Neutrophil (primary cell): ENCODE results near the gene OTUB2.

ENCODE experiments used
- H3K27ac ChIP-seq: fragments of 200-600 bp; sonication (generic); 2 replicates; pipeline ENCODE4 v1.5.1; 2016; ENCODE audit warnings: mild to moderate bottlenecking, moderate library complexity
- H3K27me3 ChIP-seq: fragments of 200-600 bp; sonication (generic); 2 replicates; pipeline ENCODE4 v1.6.0; 2016; ENCODE audit warnings: mild to moderate bottlenecking
- H3K36me3 ChIP-seq: fragments of 200-600 bp; sonication (generic); 2 replicates; pipeline ENCODE4 v1.5.1; 2017
- H3K4me1 ChIP-seq, 2 experiments: fragments of 200-600 bp in 1 of 2; sonication (generic) in 1 of 2; 1 replicate in 1 of 2; 2 replicates in 1 of 2; pipeline versions ENCODE4 v1.5.1 to v1.6.1; 2013 to 2016; ENCODE audit warnings: low read depth in 1 of 2, low read length in 1 of 2, mild to moderate bottlenecking in 1 of 2, moderate library complexity in 1 of 2; ENCODE audit not compliant: control insufficient read depth in 1 of 2, insufficient read depth in 1 of 2
- H3K4me3 ChIP-seq, 2 experiments: fragments of 200-600 bp in 1 of 2; sonication (generic) in 1 of 2; 1 replicate in 1 of 2; 2 replicates in 1 of 2; pipeline ENCODE4 v1.5.1; 2013 to 2016; ENCODE audit warnings: low read depth in 1 of 2, low read length in 1 of 2, mild to moderate bottlenecking in 1 of 2, moderate library complexity in 1 of 2
- H3K9me3 ChIP-seq: fragments of 200-600 bp; sonication (generic); 2 replicates; pipeline ENCODE4 v1.5.1; 2016
- CTCF ChIP-seq: fragments of 200-600 bp; sonication (generic); IDR thresholded peaks from 2 replicates; pipeline ENCODE4 v1.5.1; 2016; ENCODE audit warnings: antibody characterized with exemption

Gene OTUB2

GRCh38 chr14:93986955-93987354, 39.2 kb upstream of the OTUB2 start:
- Histone ChIP-seq H3K4me3 (no peak overlapping the region), H3K27ac (no peak overlapping the region), H3K9me3 (no peaks in the 10 kb centered on the region), H3K36me3 (no peaks in the 10 kb centered on the region), H3K27me3 (peaks cover 36% of the 10 kb centered on the region), H3K4me1 (no peaks in the 10 kb centered on the region)
- no peak for TF ChIP-seq CTCF

- no peaks in the 10 kb centered on the region for H3K36me3 ChIP-seq
- H3K9me3 ChIP-seq: no peaks in the 10 kb centered on the region
- H3K27me3 ChIP-seq: peaks cover 40% of the 10 kb centered on the region
- no peak overlapping the region for H3K4me3 ChIP-seq
- H3K27ac ChIP-seq: no peak overlapping the region
- TF ChIP-seq CTCF: no peak
- H3K4me1 ChIP-seq: no peaks in the 10 kb centered on the region
Measured at GRCh38 chr14:93987376-93987775, 38.8 kb upstream of the OTUB2 start.

DNA sequence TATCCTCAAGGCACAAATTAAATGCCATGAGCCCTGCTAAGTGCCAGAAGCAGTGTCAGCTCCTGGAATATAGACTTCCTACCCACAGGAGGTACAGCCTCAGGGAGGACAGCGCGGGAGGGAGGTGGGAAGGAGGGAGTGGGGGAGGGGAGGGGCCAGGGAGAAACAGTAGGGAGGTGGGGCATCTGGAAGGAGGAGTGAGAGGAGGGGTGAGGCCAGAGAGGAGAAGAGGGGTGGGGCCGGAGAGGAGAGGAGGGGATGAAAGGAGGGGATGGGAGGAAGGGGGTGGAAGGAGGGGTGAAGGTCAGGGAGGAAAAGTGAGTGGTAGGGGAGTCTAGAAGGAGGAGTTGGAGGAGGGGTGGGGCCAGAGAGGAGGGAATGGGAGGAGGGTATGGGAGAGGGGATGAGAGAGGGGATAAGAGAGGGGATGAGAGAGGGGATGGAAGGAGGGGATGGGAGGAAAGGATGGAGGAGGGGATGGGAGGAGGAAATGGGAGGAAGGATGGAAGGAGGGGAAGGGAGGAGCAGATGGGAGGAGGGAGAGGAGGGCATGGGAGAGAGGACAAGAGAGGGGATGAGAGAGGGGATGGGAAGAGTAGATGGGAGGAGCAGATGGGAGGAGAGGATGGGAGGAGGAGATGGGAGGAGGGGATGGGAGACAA, 38.2 kb upstream of the OTUB2 start:
- Histone ChIP-seq H3K9me3 (no peaks in the 10 kb centered on the region), H3K36me3 (no peaks in the 10 kb centered on the region), H3K4me1 (no peaks in the 10 kb centered on the region), H3K27ac (no peak overlapping the region), H3K4me3 (no peak overlapping the region), H3K27me3 (peaks cover 44% of the 10 kb centered on the region)
- TF ChIP-seq CTCF: no peak

DNA sequence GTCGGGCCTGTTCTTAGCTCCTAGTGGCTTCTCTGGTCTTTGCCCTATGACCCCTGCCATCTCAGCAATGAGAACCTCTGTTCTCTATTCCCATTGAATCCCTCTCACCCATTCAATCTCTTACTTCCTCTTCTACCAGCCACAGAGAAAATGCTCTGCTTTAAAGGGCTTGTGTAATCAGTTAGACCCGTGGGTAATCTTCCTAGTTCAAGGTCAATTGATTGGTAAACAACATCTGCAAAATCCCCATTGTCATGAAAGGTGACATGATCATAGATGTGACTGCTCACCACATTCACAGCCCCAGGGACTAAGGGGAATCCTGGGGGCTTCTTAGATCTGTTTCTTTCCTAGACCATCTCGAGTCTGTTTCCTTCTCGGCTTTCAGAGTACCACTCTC, 36.2 kb upstream of the OTUB2 start:
- Histone ChIP-seq H3K4me1 (no peaks in the 10 kb centered on the region), H3K27ac (no peak overlapping the region), H3K36me3 (no peaks in the 10 kb centered on the region), H3K4me3 (no peak overlapping the region), H3K9me3 (no peaks in the 10 kb centered on the region), H3K27me3 (peaks cover 40% of the 10 kb centered on the region)
- no peak for TF ChIP-seq CTCF

GRCh38 chr14:93991212-93991611, 34.9 kb upstream of the OTUB2 start:
- H3K27ac ChIP-seq: no peak overlapping the region
- TF ChIP-seq CTCF: no peak
- no peaks in the 10 kb centered on the region for H3K4me1 ChIP-seq
- no peaks in the 10 kb centered on the region for H3K9me3 ChIP-seq
- no peaks in the 10 kb centered on the region for H3K36me3 ChIP-seq
- peaks cover 39% of the 10 kb centered on the region for H3K27me3 ChIP-seq
- no peak overlapping the region for H3K4me3 ChIP-seq
